Gastrocnemius medialis (tissue), 4 donors: ENCODE results near the gene XYLT1.

ENCODE experiments used
- POLR2A ChIP-seq, 2 donors: fragments of 450-650 bp; IDR thresholded peaks; one replicate each; pipeline ENCODE4 v1.6.1; 2017; ENCODE audit warnings: antibody characterized with exemption in 2 of 2, mild to moderate bottlenecking in 2 of 2, moderate library complexity in 2 of 2
- TF ChIP-seq, protein P1 (sequence below), 5 experiments: fragments of 450-650 bp in 3 of 5; fragments of 200-600 bp in 2 of 5; sonication (generic) in 2 of 5; IDR thresholded peaks in 4 of 5; conservative IDR thresholded peaks in 1 of 5; 1 replicate in 4 of 5; 2 replicates in 1 of 5; pipeline ENCODE4 v1.5.1; 2016 to 2019; ENCODE audit warnings: antibody characterized with exemption in 5 of 5, mild to moderate bottlenecking in 3 of 5, moderate library complexity in 3 of 5

- TF ChIP-seq, protein P1, sequence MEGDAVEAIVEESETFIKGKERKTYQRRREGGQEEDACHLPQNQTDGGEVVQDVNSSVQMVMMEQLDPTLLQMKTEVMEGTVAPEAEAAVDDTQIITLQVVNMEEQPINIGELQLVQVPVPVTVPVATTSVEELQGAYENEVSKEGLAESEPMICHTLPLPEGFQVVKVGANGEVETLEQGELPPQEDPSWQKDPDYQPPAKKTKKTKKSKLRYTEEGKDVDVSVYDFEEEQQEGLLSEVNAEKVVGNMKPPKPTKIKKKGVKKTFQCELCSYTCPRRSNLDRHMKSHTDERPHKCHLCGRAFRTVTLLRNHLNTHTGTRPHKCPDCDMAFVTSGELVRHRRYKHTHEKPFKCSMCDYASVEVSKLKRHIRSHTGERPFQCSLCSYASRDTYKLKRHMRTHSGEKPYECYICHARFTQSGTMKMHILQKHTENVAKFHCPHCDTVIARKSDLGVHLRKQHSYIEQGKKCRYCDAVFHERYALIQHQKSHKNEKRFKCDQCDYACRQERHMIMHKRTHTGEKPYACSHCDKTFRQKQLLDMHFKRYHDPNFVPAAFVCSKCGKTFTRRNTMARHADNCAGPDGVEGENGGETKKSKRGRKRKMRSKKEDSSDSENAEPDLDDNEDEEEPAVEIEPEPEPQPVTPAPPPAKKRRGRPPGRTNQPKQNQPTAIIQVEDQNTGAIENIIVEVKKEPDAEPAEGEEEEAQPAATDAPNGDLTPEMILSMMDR (IDR thresholded peaks at IDR 0.05 in 4 of 5, conservative IDR thresholded peaks at IDR 0.05 in 1 of 5), result no peak
- no peak for TF ChIP-seq POLR2A (IDR thresholded peaks at IDR 0.05)
Observed at GRCh38 chr16:17382514-17382913, 88.2 kb downstream of the XYLT1 start.
